ENCODE results near the gene HECTD1.

DNA sequence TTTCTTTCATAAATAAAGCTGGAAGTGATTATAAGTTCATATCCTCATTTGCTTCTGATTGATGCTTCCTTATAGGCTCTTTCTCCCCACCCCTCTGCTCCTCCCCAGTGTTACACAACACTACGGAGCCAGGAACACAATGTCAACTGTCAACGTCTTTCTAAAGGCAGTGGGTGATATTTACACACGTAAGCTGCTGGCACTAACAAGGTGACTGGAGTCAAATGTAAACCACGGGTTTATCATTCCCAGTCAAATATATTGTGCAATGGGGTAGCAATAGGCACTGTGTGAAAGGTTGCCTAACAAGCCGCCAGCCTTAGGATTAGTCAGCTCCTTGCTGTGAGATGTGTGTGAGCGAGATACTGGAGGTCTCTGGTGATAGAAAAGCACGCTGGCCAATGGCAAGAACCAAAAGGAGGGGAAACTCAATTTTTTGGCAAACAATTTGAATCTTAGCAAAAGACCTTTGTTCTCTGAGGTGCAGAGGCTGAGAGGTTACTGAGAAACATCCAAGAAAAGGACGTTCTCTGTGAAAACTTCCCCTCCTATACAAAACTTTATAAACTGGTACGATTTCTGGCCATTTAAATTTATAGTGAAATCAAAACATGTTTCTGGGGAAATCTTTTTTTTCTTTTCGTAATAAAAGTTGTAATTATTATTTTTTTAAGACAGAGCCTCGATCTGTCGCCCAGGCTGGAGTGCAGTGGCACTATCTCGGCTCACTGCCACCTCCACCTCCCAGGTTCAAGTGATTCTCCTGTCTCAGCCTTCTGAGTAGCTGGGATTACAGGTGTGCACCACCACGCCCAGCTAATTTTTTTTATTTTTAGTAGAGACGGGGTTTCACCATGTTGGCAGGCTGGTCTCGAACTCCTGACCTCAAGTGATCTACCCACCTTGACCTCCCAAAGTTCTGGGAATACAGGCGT, 22.3 kb upstream of the HECTD1 start:
- TF ChIP-seq, protein P1, sequence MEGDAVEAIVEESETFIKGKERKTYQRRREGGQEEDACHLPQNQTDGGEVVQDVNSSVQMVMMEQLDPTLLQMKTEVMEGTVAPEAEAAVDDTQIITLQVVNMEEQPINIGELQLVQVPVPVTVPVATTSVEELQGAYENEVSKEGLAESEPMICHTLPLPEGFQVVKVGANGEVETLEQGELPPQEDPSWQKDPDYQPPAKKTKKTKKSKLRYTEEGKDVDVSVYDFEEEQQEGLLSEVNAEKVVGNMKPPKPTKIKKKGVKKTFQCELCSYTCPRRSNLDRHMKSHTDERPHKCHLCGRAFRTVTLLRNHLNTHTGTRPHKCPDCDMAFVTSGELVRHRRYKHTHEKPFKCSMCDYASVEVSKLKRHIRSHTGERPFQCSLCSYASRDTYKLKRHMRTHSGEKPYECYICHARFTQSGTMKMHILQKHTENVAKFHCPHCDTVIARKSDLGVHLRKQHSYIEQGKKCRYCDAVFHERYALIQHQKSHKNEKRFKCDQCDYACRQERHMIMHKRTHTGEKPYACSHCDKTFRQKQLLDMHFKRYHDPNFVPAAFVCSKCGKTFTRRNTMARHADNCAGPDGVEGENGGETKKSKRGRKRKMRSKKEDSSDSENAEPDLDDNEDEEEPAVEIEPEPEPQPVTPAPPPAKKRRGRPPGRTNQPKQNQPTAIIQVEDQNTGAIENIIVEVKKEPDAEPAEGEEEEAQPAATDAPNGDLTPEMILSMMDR (IDR thresholded peaks at IDR 0.05): no peak
- no peak for TF ChIP-seq POLR2A (IDR thresholded peaks at IDR 0.05)

Data from thyroid gland (tissue), 4 donors.